Breast epithelium (tissue), 4 donors: ENCODE results near the gene ACTMAP. TPM values are rescaled to one million over a fixed set of nuclear protein-coding genes. Genes with fewer than 3 reads are reported as not detected.

ENCODE experiments used
- DNase-seq, 2 donors: peaks; one replicate each; pipeline ENCODE4 v3.0.0-alpha.2; 2019; ENCODE audit warnings: low spot score in 2 of 2
- H3K27ac ChIP-seq, 2 donors: fragments of 200-600 bp; sonication (generic) in 1 of 2; one replicate each; pipeline ENCODE4 v1.5.1; 2016 to 2019; ENCODE audit warnings: mild to moderate bottlenecking in 1 of 2
- H3K27me3 ChIP-seq, 2 donors: fragments of 200-600 bp; sonication (generic) in 1 of 2; one replicate each; pipeline versions ENCODE4 v1.5.1 to v1.6.0; 2017 to 2019; ENCODE audit warnings: control low read depth in 1 of 2, mild to moderate bottlenecking in 1 of 2
- H3K36me3 ChIP-seq: fragments of 200-600 bp; one replicate; pipeline ENCODE4 v1.5.1; 2019
- H3K4me1 ChIP-seq, 2 donors: fragments of 200-600 bp; sonication (generic); one replicate each; pipeline ENCODE4 v1.5.1; 2016 to 2019; ENCODE audit warnings: control low read depth in 1 of 2
- H3K4me3 ChIP-seq, 3 donors: fragments of 200-600 bp; sonication (generic); 1 replicate in 2 of 3; 2 replicates in 1 of 3; pipeline ENCODE4 v1.5.1; 2016 to 2019; ENCODE audit warnings: mild to moderate bottlenecking in 3 of 3, moderate library complexity in 2 of 3
- H3K9me3 ChIP-seq, 2 donors: fragments of 200-600 bp; sonication (generic) in 1 of 2; one replicate each; pipeline ENCODE4 v1.5.1; 2016 to 2019; ENCODE audit warnings: control low read depth in 1 of 2
- POLR2A ChIP-seq: fragments of 450-650 bp; IDR thresholded peaks from one replicate; pipeline ENCODE4 v1.6.1; 2016; ENCODE audit warnings: antibody characterized with exemption, mild to moderate bottlenecking, moderate library complexity
- POLR2AphosphoS5 ChIP-seq, 3 donors: sonication (generic); formaldehyde crosslinking; IDR thresholded peaks; one replicate each; pipeline ENCODE4 v1.6.1; 2017; ENCODE audit warnings: antibody characterized with exemption in 3 of 3
- intact Hi-C: fragments of 100-400 bp; cut with DNase I; formaldehyde crosslinking; loops from one replicate; pipeline ENCODE4 v1.15.1; 2023; ENCODE audit warnings: low total_unique reads
- total RNA-seq, 3 donors: library from RNA; depleted of rRNA; stranded (reverse); fragments of >200 nt; gene quantifications; one replicate each; pipeline ENCODE4 v1.1.0, GENCODE V29; 2016
- TF ChIP-seq, protein P1 (sequence below), 3 donors: fragments of 450-650 bp; IDR thresholded peaks; one replicate each; pipeline ENCODE4 v1.5.1; 2016 to 2017; ENCODE audit warnings: antibody characterized with exemption in 3 of 3, mild to moderate bottlenecking in 3 of 3, moderate library complexity in 3 of 3

Gene ACTMAP
- total RNA-seq = 1 to 10 TPM; 2.6 to 3.2 (median 2.9) TPM

DNA sequence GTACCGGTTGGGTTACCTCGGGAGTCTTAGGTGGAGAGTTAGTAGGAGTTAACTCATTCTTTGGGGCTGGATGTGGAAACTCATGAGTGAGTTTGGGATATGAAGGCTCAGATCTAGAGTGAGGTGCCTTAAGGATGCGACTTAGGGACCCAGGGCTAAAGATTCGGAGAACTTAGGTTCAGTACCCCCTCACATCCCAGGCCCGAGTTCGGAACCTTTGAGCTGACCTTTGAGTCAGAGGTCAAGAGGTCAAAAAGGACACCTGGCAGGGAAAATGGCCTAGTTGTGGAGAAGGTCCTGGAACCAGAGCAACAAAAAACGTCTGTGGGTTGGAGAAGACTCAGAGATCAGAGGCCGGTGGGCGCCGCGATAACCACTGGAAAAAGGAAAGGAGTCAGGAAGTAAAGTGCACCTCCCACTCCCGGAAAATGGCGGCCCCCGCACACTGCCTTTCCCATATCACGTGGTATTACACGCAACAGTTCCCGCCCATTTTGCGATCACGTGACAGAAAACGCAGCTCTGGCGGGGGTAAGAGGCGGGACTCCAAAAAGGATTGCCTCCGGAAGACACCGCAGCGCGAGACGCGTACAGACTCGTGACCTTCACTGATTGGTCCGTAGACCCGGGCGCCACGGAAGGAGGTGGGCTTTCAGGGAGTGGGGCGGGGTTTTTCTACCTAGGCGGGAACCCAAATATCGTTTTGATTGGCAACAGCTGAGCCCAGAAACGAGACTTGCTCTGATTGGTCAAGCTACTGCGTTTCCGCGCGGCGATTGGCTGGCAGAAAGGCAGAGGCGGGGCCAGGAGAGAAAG lies at the start of gene ACTMAP:
TSS of gene ACTMAP (minus strand) at position 420 of the 816 bp plus-strand sequence. CDS start 674 bp downstream, outside the sequence.
- peak within 1 kb of the TSS; percentile 62 to 86 (median 78) for H3K4me3 ChIP-seq
- peak within 1 kb of the TSS; percentile 93 to 96 for H3K27ac ChIP-seq
- no peaks in the 10 kb centered on the region for H3K36me3 ChIP-seq
- peak; percentile 100 for DNase-seq
- TF ChIP-seq, protein P1, sequence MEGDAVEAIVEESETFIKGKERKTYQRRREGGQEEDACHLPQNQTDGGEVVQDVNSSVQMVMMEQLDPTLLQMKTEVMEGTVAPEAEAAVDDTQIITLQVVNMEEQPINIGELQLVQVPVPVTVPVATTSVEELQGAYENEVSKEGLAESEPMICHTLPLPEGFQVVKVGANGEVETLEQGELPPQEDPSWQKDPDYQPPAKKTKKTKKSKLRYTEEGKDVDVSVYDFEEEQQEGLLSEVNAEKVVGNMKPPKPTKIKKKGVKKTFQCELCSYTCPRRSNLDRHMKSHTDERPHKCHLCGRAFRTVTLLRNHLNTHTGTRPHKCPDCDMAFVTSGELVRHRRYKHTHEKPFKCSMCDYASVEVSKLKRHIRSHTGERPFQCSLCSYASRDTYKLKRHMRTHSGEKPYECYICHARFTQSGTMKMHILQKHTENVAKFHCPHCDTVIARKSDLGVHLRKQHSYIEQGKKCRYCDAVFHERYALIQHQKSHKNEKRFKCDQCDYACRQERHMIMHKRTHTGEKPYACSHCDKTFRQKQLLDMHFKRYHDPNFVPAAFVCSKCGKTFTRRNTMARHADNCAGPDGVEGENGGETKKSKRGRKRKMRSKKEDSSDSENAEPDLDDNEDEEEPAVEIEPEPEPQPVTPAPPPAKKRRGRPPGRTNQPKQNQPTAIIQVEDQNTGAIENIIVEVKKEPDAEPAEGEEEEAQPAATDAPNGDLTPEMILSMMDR (IDR thresholded peaks at IDR 0.05) = peak in 2 of 3 donors; percentile 12 to 18
- TF ChIP-seq POLR2AphosphoS5 (IDR thresholded peaks at IDR 0.05) (peak; percentile 82 to 97 (median 97)), POLR2A (peak; percentile 79)
- intact Hi-C loops = loop anchor here (5.0 kb wide), 1 partner anchor 88 kb away; no protein-coding TSS in a partner anchor
- H3K27me3 ChIP-seq = no peaks in the 10 kb centered on the region
- peaks cover 0 to 22% of the 10 kb centered on the region in 2 donors for H3K4me1 ChIP-seq
- no peaks in the 10 kb centered on the region for H3K9me3 ChIP-seq

GRCh38 chr19:40799558-40800338 lies 49.5 kb upstream of the ACTMAP start:
- no peak for DNase-seq
- Histone ChIP-seq H3K4me3 (peak overlapping the region; percentile 75 to 97 (median 97)), H3K27ac (peak overlapping the region; percentile 96 to 97), H3K36me3 (no peaks in the 10 kb centered on the region), H3K4me1 (peaks cover 32 to 45% of the 10 kb centered on the region in 2 donors), H3K9me3 (no peaks in the 10 kb centered on the region), H3K27me3 (no peaks in the 10 kb centered on the region)
- intact Hi-C loops = no loop called here
- TF ChIP-seq, protein P1 (IDR thresholded peaks at IDR 0.05) = no peak
- no peak for TF ChIP-seq POLR2AphosphoS5 (IDR thresholded peaks at IDR 0.05)
- TF ChIP-seq POLR2A = no peak

GRCh38 chr19:40798683-40799557 lies 48.6 kb upstream of the ACTMAP start, which contains the start of gene EGLN2:
Gene EGLN2 (plus strand): TSS chr19:40799191. CDS start chr19:40800573, 1,382 bp downstream.
- H3K4me1 ChIP-seq = peaks cover 31 to 37% of the 10 kb centered on the region in 2 donors
- peak within 1 kb of the TSS; percentile 96 to 97 for H3K27ac ChIP-seq
- no peaks in the 10 kb centered on the region for H3K9me3 ChIP-seq
- DNase-seq = peak; percentile 100
- H3K27me3 ChIP-seq = no peaks in the 10 kb centered on the region
- no peaks in the 10 kb centered on the region for H3K36me3 ChIP-seq
- peak; percentile 41 for TF ChIP-seq POLR2A
- peak; percentile 73 to 82 (median 78) for TF ChIP-seq POLR2AphosphoS5 (IDR thresholded peaks at IDR 0.05)
- TF ChIP-seq, protein P1 (IDR thresholded peaks at IDR 0.05) = no peak
- peak within 1 kb of the TSS; percentile 75 to 97 (median 97) for H3K4me3 ChIP-seq
- intact Hi-C loops = no loop called here

DNA sequence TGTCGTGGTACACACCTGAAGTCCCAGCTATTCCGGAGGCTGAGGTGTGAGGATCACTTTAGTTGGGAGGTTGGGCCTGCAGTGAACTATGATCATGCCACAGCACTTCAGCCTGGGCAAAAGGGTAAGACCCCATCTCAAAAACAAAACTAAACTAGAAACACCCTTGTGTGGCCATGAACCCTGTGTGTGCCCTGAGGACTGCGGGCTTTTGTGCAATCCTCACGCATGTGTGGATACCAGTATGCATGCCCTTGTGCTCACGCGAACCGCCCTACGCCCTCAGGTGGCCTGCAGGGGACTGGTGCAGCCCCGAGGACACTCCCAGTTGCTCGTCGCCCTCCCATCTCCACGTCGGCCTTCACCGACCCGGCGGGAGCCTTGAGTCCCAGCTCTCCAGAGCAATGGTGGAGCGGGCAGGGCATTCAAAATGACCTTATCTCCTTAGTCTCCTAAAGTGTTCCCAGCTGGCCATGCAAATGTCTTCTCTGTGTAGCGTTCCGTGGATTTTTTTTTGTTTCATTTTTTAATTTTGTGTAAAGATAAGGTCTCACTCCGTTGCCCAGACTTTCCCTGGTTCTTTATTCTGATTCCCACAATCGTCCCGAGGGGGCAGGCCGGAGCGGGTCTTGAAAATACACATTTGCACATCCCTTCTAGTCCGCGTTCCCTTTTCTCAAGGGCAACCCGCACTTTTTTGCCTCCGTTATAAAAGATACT lies 47.8 kb upstream of the ACTMAP start:
- intact Hi-C loops = no loop called here
- no peaks in the 10 kb centered on the region for H3K36me3 ChIP-seq
- H3K4me1 ChIP-seq = peaks cover 24 to 29% of the 10 kb centered on the region in 2 donors
- no peaks in the 10 kb centered on the region for H3K9me3 ChIP-seq
- peak overlapping the region; percentile 96 to 97 for H3K27ac ChIP-seq
- H3K4me3 ChIP-seq = peak overlapping the region; percentile 75 to 97 (median 97)
- peak in 1 of 2 donors; percentile 74 for DNase-seq
- TF ChIP-seq POLR2AphosphoS5 (IDR thresholded peaks at IDR 0.05) (peak in 1 of 3 donors; percentile 31), POLR2A (no peak)
- TF ChIP-seq, protein P1 (IDR thresholded peaks at IDR 0.05) = peak; percentile 67 to 77 (median 76)
- H3K27me3 ChIP-seq = no peaks in the 10 kb centered on the region
